Activated T-cell treated with anti-CD3 and anti-CD28 coated beads, Interleukin-2, amount 50 U/mL, for 4 hours (primary cell): Measurements from ENCODE around the gene PPIL6. TPM values are rescaled to one million over a fixed set of nuclear protein-coding genes. Genes with fewer than 3 reads are reported as not detected.

ENCODE experiments used
- ATAC-seq, 2 donors: fragments of 200-7000 bp; cut with Tn5 transposase; one replicate each; pipeline ENCODE4 v1.10.0; 2021
- DNase-seq: peaks from one replicate; pipeline ENCODE4 v3.0.0-alpha.2; 2020
- H3K27me3 Mint-ChIP-seq: one replicate; pipeline ENCODE4 v1.8.0; 2021; ENCODE audit warnings: low read depth, mixed read lengths
- H3K36me3 Mint-ChIP-seq: one replicate; pipeline ENCODE4 v1.8.0; 2022; ENCODE audit warnings: mixed read lengths; ENCODE audit not compliant: insufficient read depth
- H3K4me1 Mint-ChIP-seq: one replicate; pipeline ENCODE4 v1.8.0; 2021; ENCODE audit warnings: low read depth, mixed read lengths
- H3K4me3 Mint-ChIP-seq: one replicate; pipeline ENCODE4 v1.8.0; 2021; ENCODE audit warnings: mild to moderate bottlenecking, moderate library complexity, mixed read lengths
- H3K9me3 Mint-ChIP-seq: one replicate; pipeline ENCODE4 v1.8.0; 2021; ENCODE audit warnings: mixed read lengths
- total RNA-seq, 3 donors: library from RNA; stranded (reverse); gene quantifications; one replicate each; pipeline ENCODE4 v1.2.1, GENCODE V29; 2021

The PPIL6 gene
- total RNA-seq, 3 donors from 2014 or later: 0.13 to 0.46 (median 0.27) TPM

GRCh38 chr6:109362102-109362884, 78.1 kb downstream of the PPIL6 start:
- Mint-ChIP-seq H3K4me3 (no peak overlapping the region), H3K36me3 (peaks cover 77% of the 10 kb centered on the region), H3K4me1 (peaks cover 24% of the 10 kb centered on the region), H3K27me3 (no peaks in the 10 kb centered on the region), H3K9me3 (no peaks in the 10 kb centered on the region)
- ATAC-seq (no peak), DNase-seq (no peak)

- Mint-ChIP-seq H3K27me3 (no peaks in the 10 kb centered on the region), H3K4me1 (peaks cover 18% of the 10 kb centered on the region), H3K9me3 (peaks cover 3% of the 10 kb centered on the region), H3K4me3 (no peak overlapping the region), H3K36me3 (peaks cover 77% of the 10 kb centered on the region)
- ATAC-seq: no peak
- no peak for DNase-seq
Measured at GRCh38 chr6:109360791-109361190, 79.6 kb downstream of the PPIL6 start.

GRCh38 chr6:109360281-109360680, 80.1 kb downstream of the PPIL6 start:
- no peak for ATAC-seq

GRCh38 chr6:109359248-109359647, 81.2 kb downstream of the PPIL6 start:
- DNase-seq (no peak), ATAC-seq (no peak)
- Mint-ChIP-seq H3K4me1 (peaks cover 13% of the 10 kb centered on the region), H3K27me3 (no peaks in the 10 kb centered on the region), H3K4me3 (no peak overlapping the region), H3K36me3 (peaks cover 75% of the 10 kb centered on the region), H3K9me3 (peaks cover 3% of the 10 kb centered on the region)

More at GRCh38 chr6:109360281-109360680, 80.1 kb downstream of the PPIL6 start:
- peaks cover 18% of the 10 kb centered on the region for H3K4me1 Mint-ChIP-seq
- peaks cover 3% of the 10 kb centered on the region for H3K9me3 Mint-ChIP-seq
- no peak overlapping the region for H3K4me3 Mint-ChIP-seq
- no peak for DNase-seq
- H3K27me3 Mint-ChIP-seq: no peaks in the 10 kb centered on the region
- H3K36me3 Mint-ChIP-seq: peaks cover 77% of the 10 kb centered on the region

GRCh38 chr6:109358204-109358603, 82.2 kb downstream of the PPIL6 start:
- Mint-ChIP-seq H3K36me3 (peaks cover 72% of the 10 kb centered on the region), H3K4me1 (peaks cover 5% of the 10 kb centered on the region), H3K9me3 (peaks cover 3% of the 10 kb centered on the region)

GRCh38 chr6:109356237-109356636, 84.2 kb downstream of the PPIL6 start:
- DNase-seq: no peak
- ATAC-seq: no peak
- Mint-ChIP-seq H3K4me3 (no peak overlapping the region), H3K27me3 (no peaks in the 10 kb centered on the region), H3K9me3 (peaks cover 3% of the 10 kb centered on the region), H3K4me1 (peaks cover 5% of the 10 kb centered on the region), H3K36me3 (peaks cover 73% of the 10 kb centered on the region)

More at GRCh38 chr6:109358204-109358603, 82.2 kb downstream of the PPIL6 start:
- ATAC-seq: no peak
- no peak for DNase-seq
- H3K27me3 Mint-ChIP-seq: no peaks in the 10 kb centered on the region
- H3K4me3 Mint-ChIP-seq: no peak overlapping the region

GRCh38 chr6:109351231-109352130, 88.9 kb downstream of the PPIL6 start:
- ATAC-seq: no peak
- no peak for DNase-seq
- H3K9me3 Mint-ChIP-seq: no peaks in the 10 kb centered on the region

GRCh38 chr6:109349419-109349987, 90.9 kb downstream of the PPIL6 start:
- DNase-seq (no peak), ATAC-seq (no peak)
- H3K9me3 Mint-ChIP-seq: no peaks in the 10 kb centered on the region
- H3K36me3 Mint-ChIP-seq: peaks cover 28% of the 10 kb centered on the region
- peaks cover 6% of the 10 kb centered on the region for H3K4me1 Mint-ChIP-seq
- no peaks in the 10 kb centered on the region for H3K27me3 Mint-ChIP-seq
- H3K4me3 Mint-ChIP-seq: no peak overlapping the region

More at GRCh38 chr6:109351231-109352130, 88.9 kb downstream of the PPIL6 start:
- Mint-ChIP-seq H3K4me1 (peaks cover 6% of the 10 kb centered on the region), H3K4me3 (no peak overlapping the region), H3K27me3 (no peaks in the 10 kb centered on the region), H3K36me3 (peaks cover 35% of the 10 kb centered on the region)

GRCh38 chr6:109348226-109348625, 92.2 kb downstream of the PPIL6 start:
- Mint-ChIP-seq H3K4me1 (peaks cover 6% of the 10 kb centered on the region), H3K36me3 (peaks cover 18% of the 10 kb centered on the region), H3K27me3 (no peaks in the 10 kb centered on the region), H3K9me3 (no peaks in the 10 kb centered on the region), H3K4me3 (no peak overlapping the region)
- ATAC-seq: no peak
- no peak for DNase-seq

GRCh38 chr6:109347779-109348178, 92.6 kb downstream of the PPIL6 start:
- H3K36me3 Mint-ChIP-seq: peaks cover 14% of the 10 kb centered on the region

GRCh38 chr6:109345986-109346385, 94.4 kb downstream of the PPIL6 start:
- Mint-ChIP-seq H3K27me3 (no peaks in the 10 kb centered on the region), H3K4me3 (no peak overlapping the region), H3K9me3 (no peaks in the 10 kb centered on the region), H3K4me1 (peaks cover 2% of the 10 kb centered on the region), H3K36me3 (peaks cover 7% of the 10 kb centered on the region)
- DNase-seq (no peak), ATAC-seq (no peak)

More at GRCh38 chr6:109347779-109348178, 92.6 kb downstream of the PPIL6 start:
- Mint-ChIP-seq H3K27me3 (no peaks in the 10 kb centered on the region), H3K9me3 (no peaks in the 10 kb centered on the region), H3K4me3 (no peak overlapping the region), H3K4me1 (peaks cover 6% of the 10 kb centered on the region)
- no peak for DNase-seq
- no peak for ATAC-seq

GRCh38 chr6:109344226-109344625, 96.2 kb downstream of the PPIL6 start:
- no peaks in the 10 kb centered on the region for H3K9me3 Mint-ChIP-seq
- no peaks in the 10 kb centered on the region for H3K4me1 Mint-ChIP-seq
- DNase-seq (no peak), ATAC-seq (no peak)
- no peak overlapping the region for H3K4me3 Mint-ChIP-seq
- peaks cover 4% of the 10 kb centered on the region for H3K36me3 Mint-ChIP-seq
- H3K27me3 Mint-ChIP-seq: no peaks in the 10 kb centered on the region

GRCh38 chr6:109343518-109343917, 96.9 kb downstream of the PPIL6 start:
- Mint-ChIP-seq H3K27me3 (no peaks in the 10 kb centered on the region), H3K4me3 (no peak overlapping the region), H3K9me3 (no peaks in the 10 kb centered on the region), H3K4me1 (no peaks in the 10 kb centered on the region), H3K36me3 (peaks cover 4% of the 10 kb centered on the region)
- no peak for ATAC-seq
- no peak for DNase-seq

- Mint-ChIP-seq H3K36me3 (peaks cover 4% of the 10 kb centered on the region), H3K27me3 (no peaks in the 10 kb centered on the region), H3K9me3 (no peaks in the 10 kb centered on the region), H3K4me3 (no peak overlapping the region), H3K4me1 (no peaks in the 10 kb centered on the region)
- no peak for ATAC-seq
- no peak for DNase-seq
Measured at GRCh38 chr6:109342911-109343310, 97.5 kb downstream of the PPIL6 start.
